A549 (cell line): ENCODE measurements around the gene SLC15A2. TPM values are rescaled to one million over a fixed set of nuclear protein-coding genes. Genes with fewer than 3 reads are reported as not detected.

Experiments used
- ATAC-seq, 2 experiments: fragments of 200-7000 bp in 1 of 2; fragments of >200 bp in 1 of 2; cut with Nextera tagmentation in 1 of 2; cut with Tn5 transposase in 1 of 2; 3 replicates each; pipeline versions ENCODE4 v1.8.0 to v1.9.1; 2018 to 2020; ENCODE audit warnings: mild to moderate bottlenecking in 1 of 2, moderate library complexity in 1 of 2
- CTCF ChIA-PET: fragments of 300-600 bp; sonication (Branson Sonifier 250); formaldehyde crosslinking; extraction: SDS; loops from one replicate; lab custom pipeline; 2021; ENCODE audit warnings: antibody characterized with exemption, inconsistent platforms; lab: Yijun Ruan, JAX
- POLR2A ChIA-PET: fragments of 350-600 bp; formaldehyde crosslinking; extraction: SDS; loops from one replicate; lab custom pipeline; 2021; ENCODE audit warnings: antibody characterized with exemption, inconsistent platforms; lab: Yijun Ruan, JAX
- DNase-seq, 2 experiments: peaks; one replicate each; pipeline versions ENCODE4 v3.0.0 to v3.0.0-alpha.2; 2011 to 2016; ENCODE audit warnings: low read depth in 1 of 2, low spot score in 1 of 2
- FAIRE-seq: peaks from 2 replicates; lab custom pipeline; 2011; peaks lifted over from hg19 to GRCh38; lab: Jason Lieb, UNC
- H3K27ac ChIP-seq, 2 experiments: fragments of >200 bp; sonication (Bioruptor Twin); formaldehyde crosslinking; 3 replicates each; pipeline ENCODE4 v1.5.1; 2016 to 2017
- H3K4me1 ChIP-seq: fragments of >200 bp; sonication (Bioruptor Twin); formaldehyde crosslinking; 3 replicates; pipeline ENCODE4 v1.6.1; 2016
- H3K4me2 ChIP-seq: fragments of >200 bp; sonication (Bioruptor Twin); formaldehyde crosslinking; 3 replicates; pipeline ENCODE4 v1.6.1; 2016
- H3K4me3 ChIP-seq: fragments of >200 bp; sonication (Bioruptor Twin); formaldehyde crosslinking; 3 replicates; pipeline ENCODE4 v1.5.1; 2016
- H3K9me3 ChIP-seq: fragments of >200 bp; sonication (Bioruptor Twin); formaldehyde crosslinking; 3 replicates; pipeline ENCODE4 v1.6.1; 2016
- CBX8 ChIP-seq: fragments of 200-600 bp; sonication (generic); IDR thresholded peaks from 2 replicates; pipeline ENCODE4 v1.6.1; 2016
- CTCF ChIP-seq: fragments of >200 bp; sonication (Bioruptor Twin); formaldehyde crosslinking; IDR thresholded peaks from 3 replicates; pipeline ENCODE4 v1.5.1; 2016
- E2F6 ChIP-seq: IDR thresholded peaks from 2 replicates; pipeline ENCODE4 v1.6.1; 2012; ENCODE audit warnings: low read depth, borderline replicate concordance
- FOXS1 ChIP-seq: fragments of 250-450 bp; sonication (Bioruptor Pico); IDR thresholded peaks from 2 replicates; pipeline ENCODE4 v1.5.0; 2020; ENCODE audit warnings: mild to moderate bottlenecking, moderate library complexity
- GATA3 ChIP-seq: IDR thresholded peaks from 2 replicates; pipeline ENCODE4 v1.6.1; 2012; ENCODE audit warnings: borderline replicate concordance
- HOXA7 ChIP-seq: fragments of 250-450 bp; sonication (Bioruptor Pico); IDR thresholded peaks from 2 replicates; pipeline ENCODE4 v1.5.0; 2020; ENCODE audit warnings: mild to moderate bottlenecking, moderate library complexity
- HOXB5 ChIP-seq: fragments of 250-450 bp; sonication (Bioruptor Pico); IDR thresholded peaks from 2 replicates; pipeline ENCODE4 v1.5.0; 2020; ENCODE audit warnings: mild to moderate bottlenecking, moderate library complexity
- KDM1A ChIP-seq: fragments of 200-600 bp; sonication (generic); IDR thresholded peaks from 2 replicates; pipeline ENCODE4 v1.6.1; 2016; ENCODE audit warnings: low read depth, mild to moderate bottlenecking
- MAFK ChIP-seq: fragments of 450-650 bp; IDR thresholded peaks from 2 replicates; pipeline ENCODE4 v1.6.1; 2014; ENCODE audit not compliant: partially characterized antibody
- MAX ChIP-seq: IDR thresholded peaks from 2 replicates; pipeline ENCODE4 v1.6.1; 2012
- MYC ChIP-seq: IDR thresholded peaks from 2 replicates; pipeline ENCODE4 v1.6.1; 2012; ENCODE audit warnings: mild to moderate bottlenecking, inconsistent platforms, low read length, improper control_type of control experiment, borderline replicate concordance
- NPAS2 ChIP-seq: fragments of 250-450 bp; sonication (Bioruptor Pico); IDR thresholded peaks from 2 replicates; pipeline ENCODE4 v1.8.0; 2022; ENCODE audit warnings: mild to moderate bottlenecking, moderate library complexity, borderline replicate concordance
- RCOR1 ChIP-seq: fragments of 150-350 bp; IDR thresholded peaks from 2 replicates; pipeline ENCODE4 v1.6.1; 2014; ENCODE audit warnings: antibody characterized with exemption, low read length, low read depth
- REST ChIP-seq: fragments of 200-600 bp; sonication (generic); IDR thresholded peaks from 2 replicates; pipeline ENCODE4 v1.6.1; 2016; ENCODE audit warnings: antibody characterized with exemption, mild to moderate bottlenecking, moderate library complexity
- SMC3 ChIP-seq: fragments of >200 bp; sonication (Bioruptor Twin); formaldehyde crosslinking; IDR thresholded peaks from 3 replicates; pipeline ENCODE4 v1.6.1; 2018; ENCODE audit warnings: inconsistent platforms
- TP53 ChIP-seq: fragments of 250-450 bp; sonication (Bioruptor Pico); IDR thresholded peaks from 2 replicates; pipeline ENCODE4 v1.5.0; 2021; ENCODE audit warnings: mild to moderate bottlenecking, moderate library complexity
- ZC3H11A ChIP-seq: fragments of 450-650 bp; IDR thresholded peaks from 2 replicates; pipeline ENCODE4 v1.6.1; 2014; ENCODE audit warnings: antibody characterized with exemption, mild to moderate bottlenecking
- ZNF302 ChIP-seq: fragments of 250-450 bp; sonication (Bioruptor Pico); IDR thresholded peaks from 2 replicates; pipeline ENCODE4 v1.9.0; 2021; ENCODE audit warnings: inconsistent platforms, mild to moderate bottlenecking, moderate library complexity
- ZSCAN20 ChIP-seq: fragments of 250-450 bp; sonication (Bioruptor Pico); IDR thresholded peaks from 2 replicates; pipeline ENCODE4 v1.8.0; 2022; ENCODE audit warnings: mild to moderate bottlenecking, moderate library complexity
- WGBS: methylation state at CpG from one replicate; pipeline ENCODE4 v1.1.6; 2017; ENCODE audit errors: missing lambda C conversion rate; 5-methylcytosine and 5-hydroxymethylcytosine counted together
- polyA plus RNA-seq, 4 experiments: library from polyadenylated mRNA; depleted of rRNA in 3 of 4; stranded (reverse); fragments of >200 nt; fragmentation: RNase III in 1 of 4; extraction: RNeasy Plus Mini Kit Qiagen cat#74134 plus additional on column Dnase treatment in 1 of 4; gene quantifications; 2 replicates in 3 of 4; 3 replicates in 1 of 4; pipeline ENCODE4 v1.2.3, GENCODE V29; 2011 to 2017

The SLC15A2 gene
- polyA plus RNA-seq, 2 of the 4 experiments (the other 2 are of a cell fraction): 0.18 to 0.63 TPM

- no peak for ATAC-seq
- no peak for DNase-seq
- Histone ChIP-seq H3K4me2 (no peak overlapping the region), H3K9me3 (0 out of 3 replicates have a peak, but pooled peaks cover 4% of the 10 kb centered on the region), H3K4me3 (no peak overlapping the region), H3K4me1 (no peaks in the 10 kb centered on the region), H3K27ac (no peak overlapping the region)
- CTCF ChIA-PET: interaction anchor here (0.9 kb wide), 1 partner anchor 26 kb away, joined by 3 read pairs; no protein-coding TSS in a partner anchor
- TF ChIP-seq E2F6 (no peak), CBX8 (no peak), ZSCAN20 (CRISPR knock-in tag) (no peak), MYC (no peak), TP53 (CRISPR knock-in tag) (no peak)
- POLR2A ChIA-PET: interaction anchor here (0.5 kb wide), 1 partner anchor 21 kb away, joined by 5 read pairs; no protein-coding TSS in a partner anchor
- whole genome bisulfite sequencing: 27% methylated on average over 2 of the region's 2 CpGs
- no peak for FAIRE-seq
These were observed 75.4 kb downstream of the SLC15A2 start for GRCh38 chr3:121969631-121970030.

GRCh38 chr3:121970047-121970446 is 75.8 kb downstream of the SLC15A2 start:
- ChIA-PET CTCF (no interaction called here), POLR2A (interaction anchor here (0.5 kb wide), 1 partner anchor 22 kb away, joined by 5 read pairs; no protein-coding TSS in a partner anchor)
- H3K4me1 ChIP-seq: no peaks in the 10 kb centered on the region
- no peak for FAIRE-seq
- DNase-seq: no peak
- no peak overlapping the region for H3K27ac ChIP-seq
- H3K4me3 ChIP-seq: no peak overlapping the region
- WGBS: 75% methylated on average over 1 of the region's 1 CpG
- no peak for TF ChIP-seq REST
- TF ChIP-seq CTCF: no peak
- no peak for TF ChIP-seq FOXS1 (CRISPR knock-in tag)
- TF ChIP-seq ZC3H11A: no peak
- TF ChIP-seq KDM1A: no peak
- no peak for TF ChIP-seq SMC3
- no peak for TF ChIP-seq NPAS2
- no peak for TF ChIP-seq MYC
- TF ChIP-seq ZNF302 (CRISPR knock-in tag): no peak
- no peak for TF ChIP-seq HOXB5 (CRISPR knock-in tag)
- TF ChIP-seq, all 56 proteins: peak for 0
- Histone ChIP-seq H3K9me3 (0 out of 3 replicates have a peak, but pooled peaks cover 8% of the 10 kb centered on the region), H3K4me2 (no peak overlapping the region)
- no peak for ATAC-seq

- no peak for FAIRE-seq
- Histone ChIP-seq H3K4me1 (peaks cover 5% of the 10 kb centered on the region; the same call in 1 of the 3 replicates), H3K27ac (no peak overlapping the region), H3K9me3 (0 out of 3 replicates have a peak, but pooled peaks cover 9% of the 10 kb centered on the region)
- no peak for DNase-seq
- CTCF ChIA-PET: no interaction called here
- TF ChIP-seq ZC3H11A (no peak), KDM1A (no peak), ZSCAN20 (CRISPR knock-in tag) (no peak), MAFK (no peak), HOXA7 (CRISPR knock-in tag) (no peak), GATA3 (no peak), MAX (no peak), RCOR1 (no peak)
- TF ChIP-seq, all 56 proteins: peak for 0
- POLR2A ChIA-PET: no interaction called here
- 29% methylated on average over 2 of the region's 2 CpGs for WGBS
- no peak overlapping the region for H3K4me3 ChIP-seq
- no peak overlapping the region for H3K4me2 ChIP-seq
- no peak for ATAC-seq
These were observed 80.5 kb downstream of the SLC15A2 start for GRCh38 chr3:121974601-121975111.
